ENCODE data around the gene AK3.
"Not testable (repeated sequence)": the region's sequence is repeated elsewhere in the genome, so short reads cannot be mapped to it uniquely, and the experiment has no call there.

Gene AK3

GRCh38 chr9:4786599-4786998, 45.6 kb upstream of the AK3 start:
- Histone ChIP-seq H3K27me3 (ENCODE audit: insufficient read depth, low read length, poor library complexity) (no peaks in the 10 kb centered on the region), H3K9ac (ENCODE audit: low read depth, low read length) (no peak overlapping the region), H4K20me1 (ENCODE audit: insufficient read depth, low read length) (no peaks in the 10 kb centered on the region), H3K4me1 (ENCODE audit: insufficient read depth, low read length) (peaks cover 5% of the 10 kb centered on the region), H3K79me2 (ENCODE audit: insufficient read depth, low read length) (no peaks in the 10 kb centered on the region), H2AFZ (ENCODE audit: low read depth, low read length) (no peak overlapping the region), H3K27ac (ENCODE audit: low read length) (no peak overlapping the region), H3K36me3 (ENCODE audit: insufficient read depth, low read length) (no peaks in the 10 kb centered on the region), H3K4me3 (ENCODE audit: low read depth in 1 of 2, low read length in 2 of 2) (no peak overlapping the region), H3K9me3 (ENCODE audit: insufficient read depth, low read length, severe bottlenecking) (no peaks in the 10 kb centered on the region), H3K4me2 (ENCODE audit: insufficient read depth, low read length) (no peak overlapping the region)
- DNase-seq (no peak), ATAC-seq (ENCODE audit: insufficient read depth, low read depth) (no peak)
- TF ChIP-seq EZH2 (IDR thresholded peaks at IDR 0.05; ENCODE audit: borderline replicate concordance, low read depth, low read length, severe bottlenecking) (no peak), CTCF (IDR thresholded peaks at IDR 0.05; ENCODE audit: borderline replicate concordance, extremely low read depth, low read length, poor library complexity, severe bottlenecking) (no peak)

GRCh38 chr9:4784403-4784802, 43.4 kb upstream of the AK3 start:
- no peaks in the 10 kb centered on the region for H3K36me3 ChIP-seq (ENCODE audit: insufficient read depth, low read length)
- DNase-seq (no peak), ATAC-seq (ENCODE audit: insufficient read depth, low read depth) (no peak)
- no peak overlapping the region for H3K27ac ChIP-seq (ENCODE audit: low read length)
- no peaks in the 10 kb centered on the region for H3K9me3 ChIP-seq (ENCODE audit: insufficient read depth, low read length, severe bottlenecking)
- H3K4me1 ChIP-seq (ENCODE audit: insufficient read depth, low read length): no peaks in the 10 kb centered on the region
- H3K4me2 ChIP-seq (ENCODE audit: insufficient read depth, low read length): no peak overlapping the region
- no peaks in the 10 kb centered on the region for H3K79me2 ChIP-seq (ENCODE audit: insufficient read depth, low read length)
- TF ChIP-seq CTCF (IDR thresholded peaks at IDR 0.05; ENCODE audit: borderline replicate concordance, extremely low read depth, low read length, poor library complexity, severe bottlenecking) (no peak), EZH2 (IDR thresholded peaks at IDR 0.05; ENCODE audit: borderline replicate concordance, low read depth, low read length, severe bottlenecking) (no peak)
- no peak overlapping the region for H3K9ac ChIP-seq (ENCODE audit: low read depth, low read length)
- H4K20me1 ChIP-seq (ENCODE audit: insufficient read depth, low read length): no peaks in the 10 kb centered on the region
- H3K4me3 ChIP-seq (ENCODE audit: low read depth in 1 of 2, low read length in 2 of 2): no peak overlapping the region
- H3K27me3 ChIP-seq (ENCODE audit: insufficient read depth, low read length, poor library complexity): no peaks in the 10 kb centered on the region
- no peak overlapping the region for H2AFZ ChIP-seq (ENCODE audit: low read depth, low read length)

DNA sequence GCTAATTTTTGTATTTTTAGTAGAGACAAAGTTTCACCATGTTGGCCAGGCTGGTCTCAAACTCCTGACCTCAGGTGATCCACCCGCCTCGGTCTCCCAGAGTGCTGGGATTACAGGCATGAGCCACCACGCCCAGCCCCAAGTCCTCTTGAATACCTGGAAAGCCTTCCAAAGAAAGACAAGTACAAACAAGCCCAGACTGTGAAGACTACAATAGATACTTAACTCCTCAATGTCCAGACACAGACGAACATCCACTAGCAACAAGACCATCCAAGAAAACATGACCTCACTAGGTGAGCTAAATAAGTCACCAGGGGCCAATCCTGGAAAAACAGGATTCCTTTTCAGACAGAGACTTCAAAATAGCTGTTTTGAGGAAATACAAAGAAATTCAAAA, 42.2 kb upstream of the AK3 start:
- H3K9me3 ChIP-seq (ENCODE audit: insufficient read depth, low read length, severe bottlenecking); H3K79me2 ChIP-seq (ENCODE audit: insufficient read depth, low read length); ATAC-seq (ENCODE audit: insufficient read depth, low read depth); H3K27me3 ChIP-seq (ENCODE audit: insufficient read depth, low read length, poor library complexity); H3K9ac ChIP-seq (ENCODE audit: low read depth, low read length); H3K36me3 ChIP-seq (ENCODE audit: insufficient read depth, low read length); H2AFZ ChIP-seq (ENCODE audit: low read depth, low read length); H4K20me1 ChIP-seq (ENCODE audit: insufficient read depth, low read length); H3K4me1 ChIP-seq (ENCODE audit: insufficient read depth, low read length); DNase-seq; H3K4me2 ChIP-seq (ENCODE audit: insufficient read depth, low read length); H3K4me3 ChIP-seq (ENCODE audit: low read depth in 1 of 2, low read length in 2 of 2); H3K27ac ChIP-seq (ENCODE audit: low read length): not testable (repeated sequence)

DNA sequence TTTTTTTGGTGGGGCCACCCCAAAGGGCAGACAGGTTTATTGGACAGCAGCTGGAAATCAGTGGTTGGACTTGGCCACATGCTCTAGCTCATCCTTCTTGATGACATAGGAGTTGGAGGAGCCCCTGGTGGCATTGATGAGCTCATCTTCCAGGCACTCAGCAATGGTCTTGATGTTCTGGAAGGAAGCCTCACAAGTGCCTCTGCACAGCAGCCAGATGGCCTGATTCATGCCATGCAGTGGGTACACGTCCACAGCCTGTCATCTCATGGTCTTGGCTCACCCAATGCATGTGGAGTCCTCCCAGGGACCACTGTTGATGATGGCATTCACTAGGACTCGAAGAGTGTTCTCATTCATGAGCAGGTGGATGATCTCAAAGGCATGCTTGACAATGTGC, 40.4 kb upstream of the AK3 start:
- H2AFZ ChIP-seq (ENCODE audit: low read depth, low read length): no peak overlapping the region
- no peak for TF ChIP-seq EZH2 (IDR thresholded peaks at IDR 0.05; ENCODE audit: borderline replicate concordance, low read depth, low read length, severe bottlenecking)
- TF ChIP-seq CTCF (IDR thresholded peaks at IDR 0.05; ENCODE audit: borderline replicate concordance, extremely low read depth, low read length, poor library complexity, severe bottlenecking): no peak
- no peak overlapping the region for H3K27ac ChIP-seq (ENCODE audit: low read length)
- no peak overlapping the region for H3K4me2 ChIP-seq (ENCODE audit: insufficient read depth, low read length)
- DNase-seq (no peak), ATAC-seq (ENCODE audit: insufficient read depth, low read depth) (no peak)
- no peaks in the 10 kb centered on the region for H3K9me3 ChIP-seq (ENCODE audit: insufficient read depth, low read length, severe bottlenecking)
- H3K27me3 ChIP-seq (ENCODE audit: insufficient read depth, low read length, poor library complexity): no peaks in the 10 kb centered on the region
- H3K4me3 ChIP-seq (ENCODE audit: low read depth in 1 of 2, low read length in 2 of 2): no peak overlapping the region
- no peaks in the 10 kb centered on the region for H4K20me1 ChIP-seq (ENCODE audit: insufficient read depth, low read length)
- no peaks in the 10 kb centered on the region for H3K4me1 ChIP-seq (ENCODE audit: insufficient read depth, low read length)
- no peak overlapping the region for H3K9ac ChIP-seq (ENCODE audit: low read depth, low read length)
- no peaks in the 10 kb centered on the region for H3K36me3 ChIP-seq (ENCODE audit: insufficient read depth, low read length)
- H3K79me2 ChIP-seq (ENCODE audit: insufficient read depth, low read length): no peaks in the 10 kb centered on the region
